Measurements from ENCODE around the gene ZNF394. TPM values are rescaled to one million over a fixed set of nuclear protein-coding genes. Genes with fewer than 3 reads are reported as not detected.

ZNF394 gene
- total and polyA plus RNA-seq, 2 donors (not counting 3 experiments of a cell fraction or from before 2014, with no cell fraction given) = 8.6 to 22.8 TPM

- peaks cover 9% of the 10 kb centered on the region for H3K4me1 ChIP-seq (ENCODE audit: control insufficient read depth, extremely low read depth, insufficient read depth, low read length)
- dilution Hi-C loops (cut with MboI; ENCODE audit: extremely low pct_ligation_motif_present, low sequenced_read_pairs) = no loop called here
These were observed 38.9 kb downstream of the ZNF394 start for GRCh38 chr7:99461221-99461620.

More at GRCh38 chr7:99461221-99461620, 38.9 kb downstream of the ZNF394 start:
- Histone ChIP-seq H3K9ac (replicated peaks; ENCODE audit: extremely low read depth, insufficient read depth, low read length) (no peak overlapping the region), H3K4me2 (ENCODE audit: insufficient read depth, low read length) (no peak overlapping the region), H3K27me3 (ENCODE audit: control insufficient read depth in 2 of 2, insufficient read depth in 2 of 2, low read length in 2 of 2) (no peaks in the 10 kb centered on the region), H2AFZ (ENCODE audit: low read depth, low read length) (no peak overlapping the region), H3K27ac (ENCODE audit: insufficient read depth, low read depth, low read length) (no peak overlapping the region), H3K9me3 (replicated peaks; ENCODE audit: control insufficient read depth, insufficient read depth, low read length) (no peaks in the 10 kb centered on the region), H4K20me1 (replicated peaks; ENCODE audit: control insufficient read depth, extremely low read depth, insufficient read depth, low read length) (no peaks in the 10 kb centered on the region), H3K36me3 (ENCODE audit: control insufficient read depth in 2 of 2, extremely low read depth in 1 of 2, insufficient read depth in 2 of 2, low read length in 2 of 2) (peaks cover 3 to 30% of the 10 kb centered on the region in 2 experiments), H3K9me1 (replicated peaks; ENCODE audit: control insufficient read depth, extremely low read depth, insufficient read depth, low read length) (no peaks in the 10 kb centered on the region), H3K79me2 (ENCODE audit: control insufficient read depth, insufficient read depth, low read length) (peaks cover 75% of the 10 kb centered on the region), H3K4me3 (replicated peaks in 1 of 3; ENCODE audit: insufficient read depth in 1 of 3, low read depth in 1 of 3, low read length in 3 of 3) (no peak overlapping the region)
- intact Hi-C loops (cut with micrococcal nuclease) = no loop called here
- no peak for FAIRE-seq
- no peak for TF ChIP-seq GATA2 (IDR thresholded peaks at IDR 0.05; ENCODE audit: insufficient read depth, insufficient read length, low read depth, low read length)
- TF ChIP-seq MAX (IDR thresholded peaks at IDR 0.05; ENCODE audit: insufficient read depth, insufficient read length) = no peak
- no peak for TF ChIP-seq POLR2AphosphoS5 (IDR thresholded peaks at IDR 0.05; ENCODE audit: insufficient read depth, low read depth, low read length)
- TF ChIP-seq MYC (IDR thresholded peaks at IDR 0.05; ENCODE audit: low read depth, low read length) = no peak
- TF ChIP-seq EZH2 (IDR thresholded peaks at IDR 0.05; ENCODE audit: borderline replicate concordance, low read depth, low read length, severe bottlenecking) = no peak
- TF ChIP-seq CTCF (IDR thresholded peaks at IDR 0.05; ENCODE audit: extremely low read depth in 1 of 2, insufficient read depth in 1 of 2, low read depth in 1 of 2, low read length in 2 of 2) = no peak
- ChIA-PET CTCF (interaction anchor here (1.1 to 2.3 kb wide), 2 partner anchors 15 to 155 kb away, joined by 4 to 8 read pairs; partner anchors contain the start of gene ZSCAN25), POLR2A (no interaction called here)
- no TSS peak for BruUV-seq (replicated peaks)
- no peak for DNase-seq (ENCODE audit: low read depth, low spot score)
